Hematopoietic multipotent progenitor cell treated with erythropoietin and hydrocortisone succinate and interleukin-3 and kit ligand, for 8 days (in vitro differentiated cells): Measurements from ENCODE around the gene SNX33.
"Not testable (repeated sequence)": the region's sequence is repeated elsewhere in the genome, so short reads cannot be mapped to it uniquely, and the experiment has no call there.

Experiments
- DNase-seq: peaks from one replicate; pipeline ENCODE4 v3.0.0-alpha.2; 2015

The SNX33 gene

GRCh38 chr15:75703440-75704262 is 55.9 kb downstream of the SNX33 start:
- not testable (repeated sequence) for DNase-seq

- DNase-seq: no peak
These were observed 56.5 kb downstream of the SNX33 start for GRCh38 chr15:75704263-75704615.

- no peak for DNase-seq
These were observed 56.9 kb downstream of the SNX33 start for GRCh38 chr15:75704618-75705017.

GRCh38 chr15:75705375-75705774 is 57.7 kb downstream of the SNX33 start:
- DNase-seq: not testable (repeated sequence)

- no peak for DNase-seq
These were observed 58.4 kb downstream of the SNX33 start for GRCh38 chr15:75705854-75706681.

GRCh38 chr15:75706682-75706954 is 58.9 kb downstream of the SNX33 start:
- DNase-seq: no peak

- DNase-seq: not testable (repeated sequence)
These were observed 61.7 kb downstream of the SNX33 start for GRCh38 chr15:75709458-75709857.

GRCh38 chr15:75710874-75711273 is 63.2 kb downstream of the SNX33 start:
- not testable (repeated sequence) for DNase-seq

- DNase-seq: not testable (repeated sequence)
These were observed 63.8 kb downstream of the SNX33 start for GRCh38 chr15:75711495-75711894.
